Activated T-cell treated with anti-CD3 and anti-CD28 coated beads for 48 hours (primary cell): Measurements from ENCODE around the gene PTPN2.
"Not testable (repeated sequence)": the region's sequence is repeated elsewhere in the genome, so short reads cannot be mapped to it uniquely, and the experiment has no call there.

Experiments used
- DNase-seq: peaks from one replicate; pipeline ENCODE4 v3.0.0-alpha.2; 2020; ENCODE audit warnings: low read depth

PTPN2 gene

GRCh38 chr18:12891561-12891960, 7.5 kb upstream of the PTPN2 start:
- DNase-seq: no peak

DNA sequence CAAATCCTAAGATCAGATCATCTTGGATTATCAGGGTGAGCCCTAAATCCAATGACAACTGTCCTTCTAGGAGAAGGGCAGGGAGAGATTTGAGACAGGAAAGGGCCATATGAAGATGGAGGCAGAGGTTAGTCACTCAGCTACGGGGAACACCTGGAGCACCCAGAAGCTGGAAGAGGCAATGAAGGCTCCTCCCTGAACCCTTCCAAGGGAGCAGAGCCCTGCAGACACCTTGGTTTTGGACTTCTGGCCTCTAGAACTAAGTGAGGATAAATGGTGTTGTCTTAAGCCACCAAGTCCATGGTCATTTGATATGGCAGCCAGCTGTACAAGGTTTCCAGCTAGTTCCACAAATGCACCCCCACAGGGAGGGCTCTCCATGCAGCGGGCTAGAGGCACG, 6.9 kb upstream of the PTPN2 start:
- no peak for DNase-seq

- no peak for DNase-seq
Measured at GRCh38 chr18:12886498-12887126, 2.6 kb upstream of the PTPN2 start.

GRCh38 chr18:12885500-12885899, 1.5 kb upstream of the PTPN2 start:
- DNase-seq: no peak

GRCh38 chr18:12884406-12885323, 628 bp upstream of the PTPN2 start:
- DNase-seq: no peak

- DNase-seq: peak; percentile 25
Measured at GRCh38 chr18:12883372-12883683, 709 bp downstream of the PTPN2 start.

GRCh38 chr18:12882453-12883371, 1.3 kb downstream of the PTPN2 start:
- DNase-seq: no peak

GRCh38 chr18:12880541-12880910, 3.5 kb downstream of the PTPN2 start:
- DNase-seq: no peak

GRCh38 chr18:12879840-12880540, 4.0 kb downstream of the PTPN2 start:
- no peak for DNase-seq

DNA sequence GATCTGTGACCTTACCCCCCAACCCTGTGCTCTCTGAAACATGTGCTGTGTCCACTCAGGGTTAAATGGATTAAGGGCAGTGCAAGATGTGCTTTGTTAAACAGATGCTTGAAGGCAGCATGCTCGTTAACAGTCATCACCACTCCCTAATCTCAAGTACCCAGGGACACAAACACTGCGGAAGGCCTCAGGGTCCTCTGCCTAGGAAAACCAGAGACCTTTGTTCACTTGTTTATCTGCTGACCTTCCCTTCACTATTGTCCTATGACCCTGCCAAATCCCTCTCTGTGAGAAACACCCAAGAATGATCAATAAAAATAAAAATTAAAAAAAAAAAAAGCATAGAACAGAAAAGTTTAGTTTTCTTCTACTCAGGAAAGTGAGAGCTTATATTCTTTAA, 9.0 kb downstream of the PTPN2 start:
- not testable (repeated sequence) for DNase-seq

- not testable (repeated sequence) for DNase-seq
Measured at GRCh38 chr18:12873961-12874567, 10.0 kb downstream of the PTPN2 start.

DNA sequence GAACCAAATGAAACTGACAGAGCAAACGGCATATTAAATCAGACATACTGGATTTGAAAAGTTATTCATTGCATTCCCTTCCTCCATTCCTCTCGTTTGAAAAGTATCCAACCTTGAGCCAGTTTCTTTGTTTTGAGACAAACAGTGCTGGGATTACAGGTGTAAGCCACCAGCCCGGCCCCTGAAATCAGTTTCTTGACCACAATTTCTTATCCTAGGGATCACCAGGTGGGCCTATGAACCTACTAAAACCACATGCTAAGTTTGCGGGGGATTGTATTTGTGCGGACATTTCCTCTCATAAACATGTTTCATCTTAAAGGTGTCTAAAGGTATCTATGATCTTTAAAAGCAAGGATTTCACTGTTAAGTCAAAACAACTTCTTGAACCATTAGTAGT, 11.6 kb downstream of the PTPN2 start:
- DNase-seq: no peak

DNA sequence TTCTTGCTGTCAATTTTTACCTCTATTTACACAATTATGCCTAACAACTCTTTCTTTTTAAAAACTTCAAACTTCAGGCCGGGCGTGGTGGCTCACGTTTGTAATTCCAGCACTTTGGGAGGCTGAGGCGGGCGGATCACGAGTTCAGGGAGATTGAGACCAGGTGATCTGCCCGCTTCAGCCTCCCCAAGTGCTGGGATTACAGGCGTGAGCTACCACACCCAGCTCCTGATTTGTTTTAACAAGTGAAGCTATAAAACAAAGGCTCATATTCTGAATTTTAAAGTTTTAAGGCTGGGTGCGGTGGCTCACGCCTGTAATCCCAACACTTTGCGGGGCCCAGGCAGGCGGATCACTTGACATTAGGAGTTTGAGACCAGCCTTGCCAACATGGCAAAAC, 15.5 kb downstream of the PTPN2 start:
- DNase-seq: no peak

DNA sequence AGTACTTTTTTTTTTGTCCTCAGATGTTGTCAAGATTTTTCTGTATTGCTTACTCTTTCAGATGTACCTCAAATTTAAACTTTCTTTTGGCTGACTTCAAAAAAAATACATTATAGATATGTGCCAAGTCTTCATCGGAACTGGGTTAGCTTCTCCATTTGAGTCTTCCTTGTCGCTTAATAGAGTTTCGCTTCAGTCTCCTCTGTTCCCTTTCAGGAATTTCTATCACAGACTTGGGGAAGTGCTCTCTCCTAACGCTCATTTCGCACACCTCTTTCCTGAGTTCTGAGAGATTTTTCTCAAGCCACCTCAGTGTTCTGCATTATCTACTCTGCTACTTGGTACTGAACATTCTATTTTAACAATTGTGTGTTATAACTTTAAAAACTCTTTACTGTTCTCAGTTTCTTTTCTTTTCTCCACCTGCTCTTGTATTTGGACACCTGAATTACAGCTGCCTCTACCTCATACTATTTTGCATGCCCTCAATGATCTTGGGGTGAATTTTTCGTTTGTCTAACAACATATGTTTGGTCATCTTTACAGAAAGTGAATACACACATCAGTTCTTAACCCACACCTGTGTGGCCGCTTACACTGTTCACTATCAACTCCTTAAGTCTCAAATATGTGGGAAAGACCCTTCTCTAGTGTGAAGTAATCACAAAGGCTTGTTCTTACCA, 16.5 kb downstream of the PTPN2 start:
- DNase-seq: no peak

- no peak for DNase-seq
Measured at GRCh38 chr18:12863687-12864216, 20.3 kb downstream of the PTPN2 start.

GRCh38 chr18:12862874-12863482, 21.1 kb downstream of the PTPN2 start:
- DNase-seq: no peak

- DNase-seq: no peak
Measured at GRCh38 chr18:12862467-12862866, 21.6 kb downstream of the PTPN2 start.

GRCh38 chr18:12861637-12862036, 22.4 kb downstream of the PTPN2 start:
- DNase-seq: no peak

DNA sequence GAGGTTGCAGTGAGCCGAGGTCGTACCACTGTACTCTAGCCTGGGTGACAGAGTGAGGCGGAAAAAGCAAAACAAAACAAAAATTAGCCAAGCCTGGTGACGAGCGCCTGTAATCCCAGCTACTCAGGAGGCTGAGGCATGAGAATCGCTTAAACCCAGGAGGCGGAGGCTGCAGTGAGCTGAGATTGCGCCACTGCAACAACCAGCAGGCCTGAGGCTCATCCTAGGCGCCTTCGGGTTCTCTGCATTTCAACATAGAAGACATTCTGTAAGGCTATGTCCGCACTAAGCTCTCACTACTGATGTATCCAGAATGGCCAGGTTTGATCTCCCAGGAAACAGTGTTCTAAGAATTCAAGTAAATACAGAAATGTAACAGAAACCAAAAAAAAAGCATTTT, 23.5 kb downstream of the PTPN2 start:
- no peak for DNase-seq

- DNase-seq: no peak
Measured at GRCh38 chr18:12858991-12859390, 25.0 kb downstream of the PTPN2 start.
